K562 (cell line): ENCODE measurements around the gene TSC22D1. TPM values are rescaled to one million over a fixed set of nuclear protein-coding genes. Genes with fewer than 3 reads are reported as not detected.

Experiments
- ATAC-seq: fragments of 200-7000 bp; cut with Tn5 transposase; 3 replicates; pipeline ENCODE4 v1.9.1; 2020; ENCODE audit warnings: moderate library complexity
- BruUV-seq: library from RNA; stranded (reverse); fragments of 400-500 nt; replicated peaks from 2 replicates; lab custom pipeline; 2021; lab: Mats Ljungman, UMichigan
- CTCF ChIA-PET: fragments of 300-600 bp; formaldehyde crosslinking; extraction: SDS; loops from one replicate; lab custom pipeline; 2021; ENCODE audit warnings: low intra/inter-chr PET ratio; lab: Yijun Ruan, JAX
- POLR2A ChIA-PET: fragments of 300-600, 350-650 bp; sonication (Branson Sonifier 250); formaldehyde crosslinking; extraction: SDS; loops from one replicate; lab custom pipeline; 2021; ENCODE audit warnings: antibody characterized with exemption, inconsistent platforms; lab: Yijun Ruan, JAX
- DNase-seq, 4 experiments: peaks; one replicate each; pipeline versions ENCODE4 v3.0.0 to v3.0.0-alpha.2; 2011 to 2018; ENCODE audit warnings: low spot score in 3 of 4, mixed read lengths in 3 of 4; ENCODE audit errors: extremely low read depth in 1 of 4
- FAIRE-seq: peaks from 2 replicates; lab custom pipeline; 2011; peaks lifted over from hg19 to GRCh38; lab: Jason Lieb, UNC
- H2AFZ ChIP-seq: 2 replicates; pipeline ENCODE4 v1.6.0; 2011; ENCODE audit warnings: low read depth, low read length, control low read depth, inconsistent platforms
- H3K27ac ChIP-seq: fragments of 200-600 bp; 3 replicates; pipeline ENCODE4 v1.8.0; 2011; ENCODE audit warnings: low read depth, mild to moderate bottlenecking, control low read depth, inconsistent platforms, low read length, moderate library complexity, mixed read lengths; ENCODE audit errors: extremely low read depth
- H3K27me3 ChIP-seq, 2 experiments: fragments of 300-600 bp in 1 of 2; 2 replicates in 1 of 2; 3 replicates in 1 of 2; pipeline versions ENCODE4 v1.6.0 to v1.8.0; 2011; ENCODE audit warnings: inconsistent platforms in 2 of 2, low read length in 2 of 2, mild to moderate bottlenecking in 1 of 2, mixed read lengths in 1 of 2, moderate library complexity in 1 of 2; ENCODE audit not compliant: control insufficient read depth in 2 of 2, insufficient read depth in 2 of 2
- H3K36me3 ChIP-seq: fragments of 300-600 bp; 3 replicates; pipeline ENCODE4 v1.8.0; 2011; ENCODE audit warnings: mild to moderate bottlenecking, low read length, inconsistent platforms; ENCODE audit not compliant: control insufficient read depth, insufficient read depth
- H3K4me1 ChIP-seq, 2 experiments: fragments of 200-600 bp in 1 of 2; replicated peaks in 1 of 2; 2 replicates in 1 of 2; 3 replicates in 1 of 2; pipeline versions ENCODE4 v1.5.1 to v1.8.0; 2011; ENCODE audit warnings: inconsistent platforms in 2 of 2, low read length in 2 of 2, mild to moderate bottlenecking in 1 of 2, mixed read lengths in 1 of 2, moderate library complexity in 1 of 2; ENCODE audit not compliant: control insufficient read depth in 2 of 2, insufficient read depth in 2 of 2
- H3K4me2 ChIP-seq: 2 replicates; pipeline ENCODE4 v1.6.1; 2011; ENCODE audit warnings: low read length, control low read depth, inconsistent platforms, mixed read lengths; ENCODE audit not compliant: insufficient read depth
- H3K4me3 ChIP-seq: fragments of 200-600 bp; sonication (generic), shearing (Covaris generic); 2 replicates; pipeline ENCODE4 v1.5.1; 2016; ENCODE audit warnings: control low read depth, inconsistent platforms
- H3K79me2 ChIP-seq: fragments of 200-600 bp; 3 replicates; pipeline ENCODE4 v1.8.0; 2011; ENCODE audit warnings: low read length, inconsistent platforms; ENCODE audit not compliant: control insufficient read depth, insufficient read depth
- H3K9ac ChIP-seq, 2 experiments: 2 replicates each; pipeline versions ENCODE4 v1.6.0 to v1.6.1; 2011; ENCODE audit warnings: low read depth in 2 of 2, low read length in 2 of 2, control low read depth in 1 of 2, inconsistent platforms in 1 of 2, mild to moderate bottlenecking in 1 of 2, mixed read lengths in 1 of 2; ENCODE audit not compliant: insufficient read depth in 1 of 2
- H3K9me1 ChIP-seq: one replicate; pipeline ENCODE4 v1.6.0; 2011; ENCODE audit warnings: inconsistent platforms, mild to moderate bottlenecking, low read length, moderate library complexity; ENCODE audit not compliant: control insufficient read depth, insufficient read depth
- H3K9me3 ChIP-seq: replicated peaks from 2 replicates; pipeline ENCODE4 v1.5.1; 2011; ENCODE audit warnings: low read depth, low read length, inconsistent platforms; ENCODE audit not compliant: control insufficient read depth, insufficient read depth
- H4K20me1 ChIP-seq: replicated peaks from 2 replicates; pipeline ENCODE4 v1.6.1; 2011; ENCODE audit warnings: low read length, inconsistent platforms, mixed read lengths; ENCODE audit not compliant: control insufficient read depth, insufficient read depth
- ETV6 ChIP-seq, 3 experiments: fragments of 150-350 bp in 1 of 3; sonication (generic) in 1 of 3; formaldehyde crosslinking in 1 of 3; IDR thresholded peaks; 2 replicates each; pipeline versions ENCODE4 v1.6.1 to v1.8.0; 2014 to 2022; ENCODE audit warnings: borderline replicate concordance in 2 of 3, low read depth in 2 of 3, antibody characterized with exemption in 1 of 3, low read length in 1 of 3, mild to moderate bottlenecking in 1 of 3, missing genetic modification reagents in 1 of 3
- HNRNPK ChIP-seq: fragments of 200-400 bp; formaldehyde crosslinking; IDR thresholded peaks from one replicate; pipeline ENCODE4 v1.6.1; 2018; ENCODE audit warnings: mild to moderate bottlenecking, low read depth, low read length; ENCODE audit not compliant: poor library complexity, severe bottlenecking
- WGBS: fragments of 100-300 bp; shearing (Covaris generic); methylation state at CpG from one replicate; pipeline ENCODE4 v1.1.6; 2016; ENCODE audit warnings: low coverage, mixed read lengths; ENCODE audit not compliant: insufficient coverage; ENCODE audit errors: missing lambda C conversion rate; 5-methylcytosine and 5-hydroxymethylcytosine counted together
- in situ Hi-C: fragments of 300-500 bp; cut with MboI; formaldehyde crosslinking; loops from 4 replicates; pipeline ENCODE4 v1.15.0; 2018; ENCODE audit warnings: inconsistent platforms, mixed read lengths
- intact Hi-C: fragments of 100-400 bp; cut with micrococcal nuclease; formaldehyde crosslinking; loops from 2 replicates; pipeline ENCODE4 v1.14.2; 2022
- polyA plus RNA-seq, 8 experiments: library from polyadenylated mRNA; depleted of rRNA in 4 of 8; stranded (reverse) in 5 of 8; unstranded in 3 of 8; fragments of >200 nt; fragmentation: Nextera tagmentation in 2 of 8; fragmentation: Illumina TruSeq in 1 of 8; extraction: Ambion mirVana in 2 of 8; extraction: Trizol in 1 of 8; gene quantifications; 2 replicates each; pipeline versions ENCODE4 v1.2.1 to v1.2.3, GENCODE V29; 2011 to 2014; ENCODE audit warnings: inconsistent platforms in 1 of 8, missing spikeins in 1 of 8
- total RNA-seq, 7 experiments: library from RNA; depleted of rRNA in 6 of 7; stranded (reverse); fragments of >200 nt in 6 of 7; fragmentation: Illumina TruSeq in 2 of 7; extraction: Trizol in 2 of 7; gene quantifications; 2 replicates each; pipeline versions ENCODE4 v1.2.1 to v1.2.3, GENCODE V29; 2011 to 2021; ENCODE audit warnings: low replicate concordance in 1 of 7
- TF ChIP-seq, protein P1 (sequence below): fragments of 450-650 bp; IDR thresholded peaks from 2 replicates; pipeline ENCODE4 v1.6.1; 2016; ENCODE audit warnings: mild to moderate bottlenecking, moderate library complexity

TSC22D1 gene
- total and polyA plus RNA-seq, 9 of the 15 experiments (the other 6 are each of a cell fraction or from before 2014, with no cell fraction given) = 2.6 to 19.8 (median 8.4) TPM

- FAIRE-seq = no peak
- Histone ChIP-seq H2AFZ (no peak overlapping the region), H3K79me2 (no peaks in the 10 kb centered on the region), H4K20me1 (no peaks in the 10 kb centered on the region), H3K9ac (no peak overlapping the region), H3K27me3 (peaks cover 0 to 6% of the 10 kb centered on the region in 2 experiments; a peak in 2 of 5 replicates), H3K4me1 (no peaks in the 10 kb centered on the region; a peak in 1 of 5 replicates), H3K27ac (no peak overlapping the region), H3K36me3 (no peaks in the 10 kb centered on the region), H3K9me3 (0 out of 2 replicates have a peak, but pooled peaks cover 2% of the 10 kb centered on the region), H3K4me3 (no peak overlapping the region), H3K4me2 (no peak overlapping the region), H3K9me1 (no peaks in the 10 kb centered on the region)
- ATAC-seq = no peak
- DNase-seq = no peak
- no TSS peak for BruUV-seq
- WGBS = 4% methylated on average over 12 of the region's 17 CpGs
- in situ Hi-C loops (loop anchor here (25.0 kb wide), 1 partner anchor 421 kb away; no protein-coding TSS in a partner anchor), intact Hi-C loops (no loop called here)
- ChIA-PET POLR2A (no interaction called here), CTCF (no interaction called here)
- TF ChIP-seq ETV6 (IDR thresholded peaks at IDR 0.05; ENCODE audit: borderline replicate concordance in 1 of 2, low read depth in 2 of 2, low read length in 1 of 2) (no peak), ETV6 (CRISPR knock-in tag; IDR thresholded peaks at IDR 0.05; ENCODE audit: borderline replicate concordance) (no peak), HNRNPK (no peak)
- TF ChIP-seq, protein P1, sequence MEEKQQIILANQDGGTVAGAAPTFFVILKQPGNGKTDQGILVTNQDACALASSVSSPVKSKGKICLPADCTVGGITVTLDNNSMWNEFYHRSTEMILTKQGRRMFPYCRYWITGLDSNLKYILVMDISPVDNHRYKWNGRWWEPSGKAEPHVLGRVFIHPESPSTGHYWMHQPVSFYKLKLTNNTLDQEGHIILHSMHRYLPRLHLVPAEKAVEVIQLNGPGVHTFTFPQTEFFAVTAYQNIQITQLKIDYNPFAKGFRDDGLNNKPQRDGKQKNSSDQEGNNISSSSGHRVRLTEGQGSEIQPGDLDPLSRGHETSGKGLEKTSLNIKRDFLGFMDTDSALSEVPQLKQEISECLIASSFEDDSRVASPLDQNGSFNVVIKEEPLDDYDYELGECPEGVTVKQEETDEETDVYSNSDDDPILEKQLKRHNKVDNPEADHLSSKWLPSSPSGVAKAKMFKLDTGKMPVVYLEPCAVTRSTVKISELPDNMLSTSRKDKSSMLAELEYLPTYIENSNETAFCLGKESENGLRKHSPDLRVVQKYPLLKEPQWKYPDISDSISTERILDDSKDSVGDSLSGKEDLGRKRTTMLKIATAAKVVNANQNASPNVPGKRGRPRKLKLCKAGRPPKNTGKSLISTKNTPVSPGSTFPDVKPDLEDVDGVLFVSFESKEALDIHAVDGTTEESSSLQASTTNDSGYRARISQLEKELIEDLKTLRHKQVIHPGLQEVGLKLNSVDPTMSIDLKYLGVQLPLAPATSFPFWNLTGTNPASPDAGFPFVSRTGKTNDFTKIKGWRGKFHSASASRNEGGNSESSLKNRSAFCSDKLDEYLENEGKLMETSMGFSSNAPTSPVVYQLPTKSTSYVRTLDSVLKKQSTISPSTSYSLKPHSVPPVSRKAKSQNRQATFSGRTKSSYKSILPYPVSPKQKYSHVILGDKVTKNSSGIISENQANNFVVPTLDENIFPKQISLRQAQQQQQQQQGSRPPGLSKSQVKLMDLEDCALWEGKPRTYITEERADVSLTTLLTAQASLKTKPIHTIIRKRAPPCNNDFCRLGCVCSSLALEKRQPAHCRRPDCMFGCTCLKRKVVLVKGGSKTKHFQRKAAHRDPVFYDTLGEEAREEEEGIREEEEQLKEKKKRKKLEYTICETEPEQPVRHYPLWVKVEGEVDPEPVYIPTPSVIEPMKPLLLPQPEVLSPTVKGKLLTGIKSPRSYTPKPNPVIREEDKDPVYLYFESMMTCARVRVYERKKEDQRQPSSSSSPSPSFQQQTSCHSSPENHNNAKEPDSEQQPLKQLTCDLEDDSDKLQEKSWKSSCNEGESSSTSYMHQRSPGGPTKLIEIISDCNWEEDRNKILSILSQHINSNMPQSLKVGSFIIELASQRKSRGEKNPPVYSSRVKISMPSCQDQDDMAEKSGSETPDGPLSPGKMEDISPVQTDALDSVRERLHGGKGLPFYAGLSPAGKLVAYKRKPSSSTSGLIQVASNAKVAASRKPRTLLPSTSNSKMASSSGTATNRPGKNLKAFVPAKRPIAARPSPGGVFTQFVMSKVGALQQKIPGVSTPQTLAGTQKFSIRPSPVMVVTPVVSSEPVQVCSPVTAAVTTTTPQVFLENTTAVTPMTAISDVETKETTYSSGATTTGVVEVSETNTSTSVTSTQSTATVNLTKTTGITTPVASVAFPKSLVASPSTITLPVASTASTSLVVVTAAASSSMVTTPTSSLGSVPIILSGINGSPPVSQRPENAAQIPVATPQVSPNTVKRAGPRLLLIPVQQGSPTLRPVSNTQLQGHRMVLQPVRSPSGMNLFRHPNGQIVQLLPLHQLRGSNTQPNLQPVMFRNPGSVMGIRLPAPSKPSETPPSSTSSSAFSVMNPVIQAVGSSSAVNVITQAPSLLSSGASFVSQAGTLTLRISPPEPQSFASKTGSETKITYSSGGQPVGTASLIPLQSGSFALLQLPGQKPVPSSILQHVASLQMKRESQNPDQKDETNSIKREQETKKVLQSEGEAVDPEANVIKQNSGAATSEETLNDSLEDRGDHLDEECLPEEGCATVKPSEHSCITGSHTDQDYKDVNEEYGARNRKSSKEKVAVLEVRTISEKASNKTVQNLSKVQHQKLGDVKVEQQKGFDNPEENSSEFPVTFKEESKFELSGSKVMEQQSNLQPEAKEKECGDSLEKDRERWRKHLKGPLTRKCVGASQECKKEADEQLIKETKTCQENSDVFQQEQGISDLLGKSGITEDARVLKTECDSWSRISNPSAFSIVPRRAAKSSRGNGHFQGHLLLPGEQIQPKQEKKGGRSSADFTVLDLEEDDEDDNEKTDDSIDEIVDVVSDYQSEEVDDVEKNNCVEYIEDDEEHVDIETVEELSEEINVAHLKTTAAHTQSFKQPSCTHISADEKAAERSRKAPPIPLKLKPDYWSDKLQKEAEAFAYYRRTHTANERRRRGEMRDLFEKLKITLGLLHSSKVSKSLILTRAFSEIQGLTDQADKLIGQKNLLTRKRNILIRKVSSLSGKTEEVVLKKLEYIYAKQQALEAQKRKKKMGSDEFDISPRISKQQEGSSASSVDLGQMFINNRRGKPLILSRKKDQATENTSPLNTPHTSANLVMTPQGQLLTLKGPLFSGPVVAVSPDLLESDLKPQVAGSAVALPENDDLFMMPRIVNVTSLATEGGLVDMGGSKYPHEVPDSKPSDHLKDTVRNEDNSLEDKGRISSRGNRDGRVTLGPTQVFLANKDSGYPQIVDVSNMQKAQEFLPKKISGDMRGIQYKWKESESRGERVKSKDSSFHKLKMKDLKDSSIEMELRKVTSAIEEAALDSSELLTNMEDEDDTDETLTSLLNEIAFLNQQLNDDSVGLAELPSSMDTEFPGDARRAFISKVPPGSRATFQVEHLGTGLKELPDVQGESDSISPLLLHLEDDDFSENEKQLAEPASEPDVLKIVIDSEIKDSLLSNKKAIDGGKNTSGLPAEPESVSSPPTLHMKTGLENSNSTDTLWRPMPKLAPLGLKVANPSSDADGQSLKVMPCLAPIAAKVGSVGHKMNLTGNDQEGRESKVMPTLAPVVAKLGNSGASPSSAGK = no peak
Observed at GRCh38 chr13:44458313-44458975, 117.7 kb downstream of the TSC22D1 start.
